ENCODE data around the gene PLA2G3. TPM values are rescaled to one million over a fixed set of nuclear protein-coding genes. Genes with fewer than 3 reads are reported as not detected.
A peak's percentile ranks its signal among the peaks of the same experiment; 100 is the strongest.
"Not testable (repeated sequence)": the region's sequence is repeated elsewhere in the genome, so short reads cannot be mapped to it uniquely, and the experiment has no call there.

The PLA2G3 gene
- total RNA-seq, 4 donors from 2014 or later: not detected

GRCh38 chr22:31098632-31099110, 41.6 kb downstream of the PLA2G3 start:
- in situ Hi-C loops (cut with MboI; ENCODE audit: low pct_ligation_motif_present in 1 of 4, low pct_unique_long_range_greater_than_20kb in 1 of 4, low sequenced_read_pairs in 3 of 4): no loop called here
- WGBS, 2 donors (ENCODE audit: low coverage in 1 of 2): 72% methylated on average over 36 of the region's 36 CpGs; no CpG with 5 or more reads in 1 of the 2 donors

GRCh38 chr22:31097941-31098631, 42.2 kb downstream of the PLA2G3 start:
- Histone ChIP-seq H3K27ac (peak overlapping the region; percentile 82 to 97 (median 96)), H3K36me3 (peaks cover 0 to 38% (median 5%) of the 10 kb centered on the region in 4 donors), H3K4me1 (peaks cover 16 to 44% (median 30%) of the 10 kb centered on the region in 4 donors), H3K4me3 (no peak overlapping the region), H3K27me3 (no peaks in the 10 kb centered on the region), H3K9me3 (no peaks in the 10 kb centered on the region)
- in situ Hi-C loops (cut with MboI; ENCODE audit: low pct_ligation_motif_present in 1 of 4, low pct_unique_long_range_greater_than_20kb in 1 of 4, low sequenced_read_pairs in 3 of 4): no loop called here
- 56 to 85% methylated on average over 2 to 10 of the region's 10 CpGs for WGBS, 2 donors (ENCODE audit: low coverage in 1 of 2)
- DNase-seq: no peak
- intact Hi-C loops (cut with DNase I; ENCODE audit: low total_unique reads): no loop called here
- TF ChIP-seq POLR2A (IDR thresholded peaks at IDR 0.05) (no peak), POLR2AphosphoS5 (IDR thresholded peaks at IDR 0.05) (no peak), EP300 (IDR thresholded peaks at IDR 0.05; ENCODE audit: low read depth) (no peak), CTCF (IDR thresholded peaks at IDR 0.05) (no peak)

More at GRCh38 chr22:31098632-31099110, 41.6 kb downstream of the PLA2G3 start:
- no peaks in the 10 kb centered on the region for H3K27me3 ChIP-seq
- H3K4me1 ChIP-seq: peaks cover 22 to 50% (median 36%) of the 10 kb centered on the region in 4 donors
- H3K4me3 ChIP-seq: no peak overlapping the region
- H3K9me3 ChIP-seq: no peaks in the 10 kb centered on the region
- peaks cover 0 to 38% (median 5%) of the 10 kb centered on the region in 4 donors for H3K36me3 ChIP-seq
- DNase-seq: peak; percentile 64
- peak overlapping the region; percentile 82 to 97 (median 96) for H3K27ac ChIP-seq
- intact Hi-C loops (cut with DNase I; ENCODE audit: low total_unique reads): no loop called here
- no peak for TF ChIP-seq EP300 (IDR thresholded peaks at IDR 0.05; ENCODE audit: low read depth)
- peak in 1 of 3 donors; percentile 6 for TF ChIP-seq POLR2AphosphoS5 (IDR thresholded peaks at IDR 0.05)

GRCh38 chr22:31097539-31097938, 42.8 kb downstream of the PLA2G3 start:
- Histone ChIP-seq H3K36me3 (peaks cover 0 to 38% (median 5%) of the 10 kb centered on the region in 4 donors), H3K4me1 (peaks cover 13 to 43% (median 27%) of the 10 kb centered on the region in 4 donors), H3K27ac (peak overlapping the region; percentile 82 to 97 (median 96))
- intact Hi-C loops (cut with DNase I; ENCODE audit: low total_unique reads); H3K4me3 ChIP-seq; H3K27me3 ChIP-seq; H3K9me3 ChIP-seq; in situ Hi-C loops (cut with MboI; ENCODE audit: low pct_ligation_motif_present in 1 of 4, low pct_unique_long_range_greater_than_20kb in 1 of 4, low sequenced_read_pairs in 3 of 4); DNase-seq: not testable (repeated sequence)
- WGBS, 2 donors (ENCODE audit: low coverage in 1 of 2): 70 to 93% methylated on average over 3 to 5 of the region's 5 CpGs

GRCh38 chr22:31096657-31097279, 43.5 kb downstream of the PLA2G3 start:
- Histone ChIP-seq H3K36me3 (peaks cover 0 to 38% (median 5%) of the 10 kb centered on the region in 4 donors), H3K4me3 (no peak overlapping the region), H3K9me3 (no peaks in the 10 kb centered on the region), H3K27me3 (no peaks in the 10 kb centered on the region), H3K27ac (peak overlapping the region; percentile 82 to 97 (median 96)), H3K4me1 (peaks cover 13 to 41% (median 25%) of the 10 kb centered on the region in 4 donors)
- no peak for DNase-seq
- intact Hi-C loops (cut with DNase I; ENCODE audit: low total_unique reads) (no loop called here), in situ Hi-C loops (cut with MboI; ENCODE audit: low pct_ligation_motif_present in 1 of 4, low pct_unique_long_range_greater_than_20kb in 1 of 4, low sequenced_read_pairs in 3 of 4) (no loop called here)
- 82 to 90% methylated on average over 14 to 27 of the region's 27 CpGs for WGBS, 2 donors (ENCODE audit: low coverage in 1 of 2)
- no peak for TF ChIP-seq CTCF (IDR thresholded peaks at IDR 0.05)
- TF ChIP-seq POLR2A (IDR thresholded peaks at IDR 0.05): no peak
- TF ChIP-seq EP300 (IDR thresholded peaks at IDR 0.05; ENCODE audit: low read depth): no peak
- TF ChIP-seq POLR2AphosphoS5 (IDR thresholded peaks at IDR 0.05): no peak

GRCh38 chr22:31095637-31096249, 44.6 kb downstream of the PLA2G3 start:
- peaks cover 0 to 38% (median 5%) of the 10 kb centered on the region in 4 donors for H3K36me3 ChIP-seq
- H3K27ac ChIP-seq: peak overlapping the region; percentile 37 to 97 (median 96)
- DNase-seq: no peak
- peaks cover 13 to 33% (median 24%) of the 10 kb centered on the region in 4 donors for H3K4me1 ChIP-seq
- 79 to 90% methylated on average over 2 to 3 of the region's 3 CpGs for WGBS, 2 donors (ENCODE audit: low coverage in 1 of 2)
- TF ChIP-seq POLR2A (IDR thresholded peaks at IDR 0.05): no peak
- no peak for TF ChIP-seq CTCF (IDR thresholded peaks at IDR 0.05)
- TF ChIP-seq EP300 (IDR thresholded peaks at IDR 0.05; ENCODE audit: low read depth): no peak
- no peak for TF ChIP-seq POLR2AphosphoS5 (IDR thresholded peaks at IDR 0.05)
- no peaks in the 10 kb centered on the region for H3K27me3 ChIP-seq
- no peak overlapping the region for H3K4me3 ChIP-seq
- no peaks in the 10 kb centered on the region for H3K9me3 ChIP-seq
- intact Hi-C loops (cut with DNase I; ENCODE audit: low total_unique reads): no loop called here
- in situ Hi-C loops (cut with MboI; ENCODE audit: low pct_ligation_motif_present in 1 of 4, low pct_unique_long_range_greater_than_20kb in 1 of 4, low sequenced_read_pairs in 3 of 4): no loop called here
